DMS114 treated with DMSO at 0.1 percent for 48 hours (cell line): ENCODE measurements around the gene ANP32B.
"Not testable (repeated sequence)": the region's sequence is repeated elsewhere in the genome, so short reads cannot be mapped to it uniquely, and the experiment has no call there.

Experiments
- DNase-seq: peaks from one replicate; lab custom pipeline; 2025; ENCODE audit not compliant: unreplicated experiment; lab: John Stamatoyannopoulos, UW

The ANP32B gene

GRCh38 chr9:97991818-97992217 is 8.7 kb downstream of the ANP32B start:
- DNase-seq = no peak

- no peak for DNase-seq
Observed at GRCh38 chr9:97992219-97992618, 9.1 kb downstream of the ANP32B start.

GRCh38 chr9:97993000-97993399 is 9.9 kb downstream of the ANP32B start:
- no peak for DNase-seq

GRCh38 chr9:97994703-97995102 is 11.6 kb downstream of the ANP32B start:
- DNase-seq = no peak

GRCh38 chr9:97996676-97997075 is 13.5 kb downstream of the ANP32B start:
- not testable (repeated sequence) for DNase-seq

GRCh38 chr9:97997330-97998276 is 14.5 kb downstream of the ANP32B start:
- DNase-seq = no peak

GRCh38 chr9:98002808-98003207 is 19.7 kb downstream of the ANP32B start:
- no peak for DNase-seq

- DNase-seq = no peak
Observed at GRCh38 chr9:98006127-98006796, 23.1 kb downstream of the ANP32B start.

GRCh38 chr9:98007251-98007928 is 24.2 kb downstream of the ANP32B start:
- no peak for DNase-seq

- no peak for DNase-seq
Observed at GRCh38 chr9:98008764-98009163, 25.6 kb downstream of the ANP32B start.

GRCh38 chr9:98009437-98009836 is 26.3 kb downstream of the ANP32B start:
- DNase-seq = no peak

GRCh38 chr9:98009936-98010335 is 26.8 kb downstream of the ANP32B start:
- DNase-seq = no peak

GRCh38 chr9:98010445-98010844 is 27.3 kb downstream of the ANP32B start:
- no peak for DNase-seq

GRCh38 chr9:98011122-98011521 is 28.0 kb downstream of the ANP32B start:
- no peak for DNase-seq

- no peak for DNase-seq
Observed at GRCh38 chr9:98016137-98016680, 33.1 kb downstream of the ANP32B start.

- DNase-seq = no peak
Observed at GRCh38 chr9:98017306-98017705, 34.2 kb downstream of the ANP32B start.

GRCh38 chr9:98018347-98018746 is 35.2 kb downstream of the ANP32B start:
- DNase-seq = no peak

- no peak for DNase-seq
Observed at GRCh38 chr9:98019098-98019497, 36.0 kb downstream of the ANP32B start.

- DNase-seq = not testable (repeated sequence)
Observed at GRCh38 chr9:98019869-98020268, 36.7 kb downstream of the ANP32B start.

- DNase-seq = no peak
Observed at GRCh38 chr9:98020476-98021145, 37.5 kb downstream of the ANP32B start.
